Sigmoid colon (tissue), 7 donors: Measurements from ENCODE around the gene CALML6. TPM values are rescaled to one million over a fixed set of nuclear protein-coding genes. Genes with fewer than 3 reads are reported as not detected.
"Not testable (repeated sequence)": the region's sequence is repeated elsewhere in the genome, so short reads cannot be mapped to it uniquely, and the experiment has no call there.

ENCODE experiments used
- DNase-seq: peaks from one replicate; pipeline ENCODE4 v3.0.0-alpha.2; 2019
- H3K27ac ChIP-seq, 4 donors: fragments of 200-600 bp; sonication (generic); one replicate each; pipeline ENCODE4 v1.5.1; 2016 to 2019; ENCODE audit warnings: mild to moderate bottlenecking in 1 of 4
- H3K27me3 ChIP-seq, 3 donors: fragments of 200-600 bp; sonication (generic); one replicate each; pipeline ENCODE4 v1.5.1; 2019; ENCODE audit warnings: mild to moderate bottlenecking in 1 of 3
- H3K36me3 ChIP-seq, 4 donors: fragments of 200-600 bp; sonication (generic); one replicate each; pipeline ENCODE4 v1.5.1; 2016 to 2019
- H3K4me1 ChIP-seq, 4 donors: fragments of 200-600 bp; sonication (generic); one replicate each; pipeline ENCODE4 v1.5.1; 2017 to 2019
- H3K4me3 ChIP-seq, 4 donors: fragments of 200-600 bp; sonication (generic); one replicate each; pipeline ENCODE4 v1.5.1; 2017 to 2019; ENCODE audit warnings: mild to moderate bottlenecking in 2 of 4, moderate library complexity in 1 of 4
- H3K9me3 ChIP-seq, 4 donors: fragments of 200-600 bp in 3 of 4; sonication (generic) in 3 of 4; one replicate each; pipeline versions ENCODE4 v1.5.1 to v1.6.1; 2013 to 2019
- CTCF ChIP-seq, 4 experiments: fragments of 450-650 bp in 3 of 4; fragments of 200-600 bp in 1 of 4; IDR thresholded peaks; one replicate each; pipeline ENCODE4 v1.5.1; 2016 to 2019; ENCODE audit warnings: antibody characterized with exemption in 4 of 4, mild to moderate bottlenecking in 3 of 4, moderate library complexity in 2 of 4
- EP300 ChIP-seq, 4 donors: sonication (generic); formaldehyde crosslinking; IDR thresholded peaks; one replicate each; pipeline ENCODE4 v1.6.1; 2017; ENCODE audit warnings: antibody characterized with exemption in 4 of 4
- POLR2A ChIP-seq, 2 donors: fragments of 450-650 bp; IDR thresholded peaks; one replicate each; pipeline ENCODE4 v1.6.1; 2016; ENCODE audit warnings: antibody characterized with exemption in 2 of 2, mild to moderate bottlenecking in 2 of 2, moderate library complexity in 2 of 2
- POLR2AphosphoS5 ChIP-seq, 4 donors: sonication (generic); formaldehyde crosslinking; IDR thresholded peaks; one replicate each; pipeline ENCODE4 v1.6.1; 2017; ENCODE audit warnings: antibody characterized with exemption in 4 of 4
- WGBS, 2 donors: extraction: QIAGEN DNeasy Blood & Tissue Kit; methylation state at CpG; one replicate each; pipeline ENCODE4 v1.1.7; 2013; 5-methylcytosine and 5-hydroxymethylcytosine counted together
- intact Hi-C: fragments of 100-400 bp; cut with DNase I; formaldehyde crosslinking; loops from one replicate; pipeline ENCODE4 v1.15.1; 2023
- polyA plus RNA-seq, 3 donors: library from polyadenylated mRNA; stranded (reverse); fragments of 200-250 nt; gene quantifications; one replicate each; pipeline ENCODE4 v1.2.3, GENCODE V29; 2013
- total RNA-seq, 4 donors: library from RNA; depleted of rRNA; stranded (reverse); fragments of >200 nt; gene quantifications; one replicate each; pipeline ENCODE4 v1.1.0, GENCODE V29; 2016
- donor health status: healthy with polysubstance abuse.
- donor health status: Bipolar disorder and iron deficiency.
- donor health status: healthy.

CALML6 gene
- total and polyA plus RNA-seq, 7 donors, result 0.36 TPM; not detected in 5

DNA sequence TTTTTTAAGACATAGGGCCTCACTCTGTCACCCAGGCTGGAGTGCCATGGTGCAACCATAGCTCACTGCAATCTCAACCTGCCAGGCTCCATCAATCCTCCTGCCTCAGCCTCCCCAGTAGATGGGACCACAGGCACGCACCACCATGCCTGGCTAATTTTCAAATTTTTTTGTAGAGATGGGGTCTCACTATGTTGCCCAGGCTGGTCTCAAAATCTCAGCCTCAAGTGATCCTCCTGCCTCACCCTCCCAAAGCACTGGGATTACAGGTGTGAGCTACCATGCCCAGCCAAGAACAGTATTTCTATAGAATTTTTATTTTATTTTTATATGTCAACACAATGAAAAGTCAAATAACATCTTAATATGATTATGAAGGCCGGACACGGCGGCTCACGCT, 35.1 kb upstream of the CALML6 start:
- no peak for DNase-seq
- Histone ChIP-seq H3K4me3 (no peak overlapping the region), H3K9me3 (no peaks in the 10 kb centered on the region), H3K4me1 (peaks cover 0 to 86% (median 74%) of the 10 kb centered on the region in 4 donors), H3K27me3 (no peaks in the 10 kb centered on the region), H3K27ac (no peak overlapping the region), H3K36me3 (peaks cover 0 to 5% (median 2%) of the 10 kb centered on the region in 4 donors)
- TF ChIP-seq CTCF (IDR thresholded peaks at IDR 0.05) (no peak), POLR2AphosphoS5 (IDR thresholded peaks at IDR 0.05) (no peak), EP300 (IDR thresholded peaks at IDR 0.05) (no peak), POLR2A (IDR thresholded peaks at IDR 0.05) (no peak)
- intact Hi-C loops, result no loop called here
- WGBS, 2 donors, result 93 to 94% methylated on average over 5 of the region's 5 CpGs

DNA sequence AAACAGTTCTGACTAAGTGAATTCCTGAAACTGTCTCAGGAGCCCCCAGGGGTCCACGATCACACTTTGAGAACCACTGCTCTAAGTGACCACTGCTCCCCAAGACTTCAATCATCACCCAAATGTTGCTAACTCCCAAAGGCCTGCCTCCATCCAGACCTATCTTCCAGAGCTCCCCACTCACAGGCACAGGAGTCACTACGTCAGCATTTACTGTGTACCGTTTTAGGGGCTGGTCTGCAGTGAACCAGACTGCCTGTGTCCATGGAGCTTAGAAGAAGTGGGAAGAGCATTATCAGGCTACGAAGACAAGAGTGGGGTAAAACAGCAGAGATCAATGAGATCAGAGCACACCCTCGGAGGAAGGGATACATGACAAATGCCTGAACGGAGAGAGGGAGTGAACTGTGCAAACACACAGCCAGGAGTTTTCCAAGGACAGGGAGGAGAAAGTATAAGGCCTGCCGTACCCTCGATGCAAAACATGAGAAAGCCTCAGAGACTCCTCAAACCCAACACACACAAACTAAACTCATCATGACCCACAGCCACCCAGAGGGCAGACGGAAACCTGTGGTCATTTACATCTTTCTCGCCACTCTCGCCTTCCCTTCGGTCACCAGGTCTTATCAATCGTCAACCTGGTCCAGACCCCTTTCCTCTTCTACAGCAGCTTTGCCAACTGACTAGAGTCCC, 34.3 kb upstream of the CALML6 start:
- no peaks in the 10 kb centered on the region for H3K9me3 ChIP-seq
- H3K4me1 ChIP-seq, result peaks cover 0 to 80% (median 72%) of the 10 kb centered on the region in 4 donors
- intact Hi-C loops, result no loop called here
- H3K36me3 ChIP-seq, result peaks cover 0 to 5% (median 2%) of the 10 kb centered on the region in 4 donors
- H3K27ac ChIP-seq, result no peak overlapping the region
- TF ChIP-seq CTCF (IDR thresholded peaks at IDR 0.05) (no peak), POLR2AphosphoS5 (IDR thresholded peaks at IDR 0.05) (no peak), POLR2A (IDR thresholded peaks at IDR 0.05) (no peak)
- 35 to 61% methylated on average over 13 of the region's 13 CpGs for WGBS, 2 donors
- DNase-seq, result no peak
- H3K4me3 ChIP-seq, result no peak overlapping the region
- no peaks in the 10 kb centered on the region for H3K27me3 ChIP-seq

GRCh38 chr1:1881727-1882126, 33.3 kb upstream of the CALML6 start:
- no peaks in the 10 kb centered on the region for H3K36me3 ChIP-seq
- no peak overlapping the region for H3K27ac ChIP-seq
- no peaks in the 10 kb centered on the region for H3K27me3 ChIP-seq
- no peak overlapping the region for H3K4me3 ChIP-seq
- intact Hi-C loops, result no loop called here
- no peak for DNase-seq
- peaks cover 0 to 79% (median 72%) of the 10 kb centered on the region in 4 donors for H3K4me1 ChIP-seq
- no peak for TF ChIP-seq POLR2A (IDR thresholded peaks at IDR 0.05)
- TF ChIP-seq POLR2AphosphoS5 (IDR thresholded peaks at IDR 0.05), result no peak
- TF ChIP-seq CTCF (IDR thresholded peaks at IDR 0.05), result no peak
- no peak for TF ChIP-seq EP300 (IDR thresholded peaks at IDR 0.05)
- WGBS, 2 donors, result 22 to 69% methylated on average over 6 of the region's 6 CpGs
- no peaks in the 10 kb centered on the region for H3K9me3 ChIP-seq

DNA sequence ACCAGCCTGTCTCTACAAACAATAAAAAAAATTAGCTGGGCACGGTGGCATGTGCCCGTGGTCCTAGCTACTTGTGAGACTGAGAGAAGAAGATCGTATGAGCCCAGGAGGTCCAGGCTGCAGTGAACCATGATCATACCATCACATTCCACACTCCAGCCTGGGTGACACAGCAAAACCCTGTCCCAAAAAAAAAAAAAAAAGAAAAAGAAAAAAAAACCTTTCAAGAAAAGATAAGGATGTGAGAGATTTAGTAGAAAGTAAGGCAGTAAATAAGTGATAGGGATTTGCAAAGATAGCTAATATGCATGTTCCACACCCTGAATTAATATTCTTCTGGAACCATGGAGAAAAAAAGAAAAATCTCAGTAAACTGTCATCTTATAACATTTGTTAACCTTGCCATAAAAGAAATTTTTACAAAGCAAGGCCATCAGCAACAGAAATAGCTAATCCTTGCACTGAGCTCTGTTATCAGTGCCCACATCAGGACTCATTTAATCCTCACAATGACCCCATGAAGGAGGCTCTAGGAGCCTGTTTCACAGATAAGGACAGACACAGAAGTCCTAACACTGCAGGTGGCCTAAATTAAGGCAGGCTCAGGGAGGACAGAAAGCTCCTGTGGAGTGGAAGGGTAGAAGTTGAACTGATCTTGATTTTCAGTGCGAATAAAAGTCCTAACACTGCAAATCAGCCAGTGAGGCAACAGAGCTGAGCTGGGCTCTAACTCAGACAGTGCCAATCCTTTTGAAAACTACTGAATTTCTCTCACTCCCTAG, 31.8 kb upstream of the CALML6 start:
- Histone ChIP-seq H3K27me3 (no peaks in the 10 kb centered on the region), H3K36me3 (no peaks in the 10 kb centered on the region), H3K27ac (peak overlapping the region in 1 of 4 donors; percentile 36), H3K4me1 (peaks cover 0 to 81% (median 77%) of the 10 kb centered on the region in 4 donors), H3K4me3 (no peak overlapping the region), H3K9me3 (no peaks in the 10 kb centered on the region)
- no peak for TF ChIP-seq POLR2AphosphoS5 (IDR thresholded peaks at IDR 0.05)
- TF ChIP-seq CTCF (IDR thresholded peaks at IDR 0.05), result no peak
- TF ChIP-seq EP300 (IDR thresholded peaks at IDR 0.05), result no peak
- no peak for TF ChIP-seq POLR2A (IDR thresholded peaks at IDR 0.05)
- DNase-seq, result no peak
- intact Hi-C loops, result no loop called here
- 47 to 57% methylated on average over 4 of the region's 4 CpGs for WGBS, 2 donors

DNA sequence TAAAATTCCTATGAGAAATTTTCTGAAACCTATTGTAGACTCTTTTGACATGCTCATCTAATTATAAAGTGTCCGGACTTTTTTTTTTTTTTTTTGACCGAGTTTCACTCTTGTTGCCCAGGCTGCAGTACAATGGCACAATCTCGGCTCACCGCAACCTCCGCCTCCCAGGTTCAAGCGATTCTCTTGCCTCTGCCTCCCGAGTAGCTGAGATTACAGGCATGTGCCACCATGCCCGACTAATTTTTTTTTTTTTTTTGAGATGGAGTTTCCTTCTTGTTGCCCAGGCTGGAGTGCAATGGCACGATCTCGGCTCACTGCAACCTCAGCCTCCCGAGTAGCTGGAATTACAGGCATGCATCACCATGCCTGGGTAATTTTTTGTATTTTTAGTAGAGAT, 31.2 kb upstream of the CALML6 start:
- intact Hi-C loops, H3K27me3 ChIP-seq, H3K9me3 ChIP-seq, H3K36me3 ChIP-seq, DNase-seq, H3K4me3 ChIP-seq, H3K27ac ChIP-seq: not testable (repeated sequence)
- H3K4me1 ChIP-seq, result peaks cover 0 to 86% (median 78%) of the 10 kb centered on the region in 4 donors
- 79 to 87% methylated on average over 11 of the region's 11 CpGs for WGBS, 2 donors
